Fibroblast of villous mesenchyme (primary cell): ENCODE results near the gene ARID3A. TPM values are rescaled to one million over a fixed set of nuclear protein-coding genes. Genes with fewer than 3 reads are reported as not detected.
A peak's percentile ranks its signal among the peaks of the same experiment; 100 is the strongest.
"Not testable (repeated sequence)": the region's sequence is repeated elsewhere in the genome, so short reads cannot be mapped to it uniquely, and the experiment has no call there.

Source experiments
- DNase-seq: peaks from one replicate; pipeline ENCODE4 v3.0.0-alpha.2; 2010; ENCODE audit warnings: low read depth
- H3K4me3 ChIP-seq: 2 replicates; pipeline ENCODE4 v1.5.1; 2011; ENCODE audit warnings: low read depth, mild to moderate bottlenecking, low read length
- small RNA-seq: library from RNA; depleted of rRNA; stranded (forward); fragments of <200 nt; gene quantifications from one replicate; pipeline ENCODE3, GENCODE V24; 2012
- total RNA-seq: library from RNA; depleted of rRNA; stranded (reverse); fragments of >200 nt; gene quantifications from 2 replicates; pipeline ENCODE4 v1.2.3, GENCODE V29; 2012
- TF ChIP-seq, protein P1 (sequence below): IDR thresholded peaks from 2 replicates; pipeline ENCODE4 v1.5.1; 2012; ENCODE audit warnings: low read depth, mild to moderate bottlenecking, low read length; ENCODE audit not compliant: insufficient read depth

The ARID3A gene
- total RNA-seq, 1 donor = 45.8 TPM

DNA sequence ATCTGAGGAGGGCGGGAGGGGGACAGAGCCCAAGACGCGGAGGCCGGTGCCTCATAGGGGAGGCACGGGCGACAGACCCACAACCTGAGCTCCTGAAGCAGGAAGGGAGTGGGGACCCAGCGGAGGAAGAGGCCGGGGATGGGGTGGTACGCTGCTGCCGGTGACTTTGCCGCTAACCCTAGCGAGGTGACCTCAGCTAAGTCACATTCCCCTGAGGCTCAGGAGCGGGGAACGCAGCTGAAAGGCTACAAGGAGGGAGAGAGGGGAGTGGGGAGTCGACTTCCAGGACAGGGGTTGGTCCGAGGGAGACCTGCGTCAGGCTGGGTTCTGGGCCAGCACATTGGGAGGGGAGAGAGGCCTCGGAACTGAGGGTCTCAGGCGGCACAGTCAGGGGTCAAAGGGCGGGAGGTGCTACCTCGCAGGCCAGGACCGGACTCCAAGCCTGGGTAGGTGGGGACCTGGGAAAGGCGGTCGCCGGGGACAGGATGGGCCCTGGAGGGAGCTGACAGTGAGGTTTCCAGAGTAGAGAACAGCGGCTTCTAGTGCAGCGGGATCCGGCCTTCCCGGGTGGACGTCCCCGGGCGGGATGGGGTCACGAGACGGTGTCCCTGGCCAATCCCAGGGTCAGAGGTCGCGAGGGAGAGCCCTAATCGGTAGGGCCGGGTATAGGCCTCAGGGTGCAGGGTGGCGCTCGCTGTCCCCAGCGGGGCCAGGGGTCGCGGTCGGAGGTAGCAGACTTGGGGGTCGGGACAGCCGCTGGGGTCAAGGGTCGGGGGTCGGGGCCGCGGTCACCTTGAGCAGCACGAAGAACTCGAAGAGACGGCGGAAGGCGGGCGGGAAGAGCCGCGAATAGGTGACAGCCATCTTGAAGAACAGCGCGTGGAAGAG lies 94.4 kb downstream of the ARID3A start:
- no peak for DNase-seq
- TF ChIP-seq, protein P1, sequence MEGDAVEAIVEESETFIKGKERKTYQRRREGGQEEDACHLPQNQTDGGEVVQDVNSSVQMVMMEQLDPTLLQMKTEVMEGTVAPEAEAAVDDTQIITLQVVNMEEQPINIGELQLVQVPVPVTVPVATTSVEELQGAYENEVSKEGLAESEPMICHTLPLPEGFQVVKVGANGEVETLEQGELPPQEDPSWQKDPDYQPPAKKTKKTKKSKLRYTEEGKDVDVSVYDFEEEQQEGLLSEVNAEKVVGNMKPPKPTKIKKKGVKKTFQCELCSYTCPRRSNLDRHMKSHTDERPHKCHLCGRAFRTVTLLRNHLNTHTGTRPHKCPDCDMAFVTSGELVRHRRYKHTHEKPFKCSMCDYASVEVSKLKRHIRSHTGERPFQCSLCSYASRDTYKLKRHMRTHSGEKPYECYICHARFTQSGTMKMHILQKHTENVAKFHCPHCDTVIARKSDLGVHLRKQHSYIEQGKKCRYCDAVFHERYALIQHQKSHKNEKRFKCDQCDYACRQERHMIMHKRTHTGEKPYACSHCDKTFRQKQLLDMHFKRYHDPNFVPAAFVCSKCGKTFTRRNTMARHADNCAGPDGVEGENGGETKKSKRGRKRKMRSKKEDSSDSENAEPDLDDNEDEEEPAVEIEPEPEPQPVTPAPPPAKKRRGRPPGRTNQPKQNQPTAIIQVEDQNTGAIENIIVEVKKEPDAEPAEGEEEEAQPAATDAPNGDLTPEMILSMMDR = no peak

DNA sequence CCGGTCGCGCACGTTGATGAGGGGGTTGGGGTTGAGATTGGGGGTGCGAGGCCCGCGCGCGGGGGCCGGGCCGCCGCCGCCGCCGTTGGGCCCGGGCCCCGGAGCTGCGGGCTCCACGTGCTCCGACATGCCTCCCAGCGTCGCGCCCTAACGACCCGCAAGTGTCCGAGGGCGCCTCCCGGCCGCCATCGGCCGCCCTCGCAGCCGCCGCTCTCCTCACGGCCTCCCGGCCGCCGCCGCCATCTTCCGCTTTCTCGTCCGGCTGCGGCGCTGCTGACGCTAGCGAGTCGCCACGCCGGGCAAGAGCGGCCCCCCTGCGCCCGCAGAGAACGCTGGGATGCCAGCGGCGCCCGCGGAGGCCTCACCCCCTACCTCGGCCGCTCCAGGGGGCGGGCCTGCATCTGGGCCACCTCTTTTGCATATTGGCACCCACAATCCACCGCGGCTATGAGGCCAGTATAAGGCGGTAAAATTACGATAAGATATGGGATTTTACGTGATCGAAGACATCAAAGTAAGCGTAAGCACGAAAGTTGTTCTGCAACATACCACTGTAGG lies 95.1 kb downstream of the ARID3A start, which contains the start of gene TMEM259:
Gene TMEM259, minus strand, starts transcription at position 256 of the 558 bp plus-strand sequence. Its CDS starts 127 bp downstream, at position 129.
- DNase-seq = peak; percentile 98
- TF ChIP-seq, protein P1 = no peak
- peak within 1 kb of the TSS; percentile 84 for H3K4me3 ChIP-seq

More for the DNA sequence above, 94.4 kb downstream of the ARID3A start:
- H3K4me3 ChIP-seq = peak overlapping the region; percentile 84

DNA sequence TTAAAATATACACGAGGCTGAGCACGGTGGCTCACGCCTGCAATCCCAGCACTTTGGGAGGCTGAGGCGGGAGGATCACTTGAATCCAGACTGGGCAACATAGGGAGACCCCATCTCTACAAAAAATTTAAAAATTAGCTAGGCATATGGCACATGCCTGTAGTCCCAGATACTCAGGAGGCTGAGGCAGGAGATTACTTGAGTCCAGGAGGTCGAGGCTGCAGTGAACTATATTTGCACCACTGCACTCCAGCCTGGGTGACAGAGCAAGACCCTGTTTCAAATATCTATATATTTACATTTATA lies 98.0 kb downstream of the ARID3A start:
- not testable (repeated sequence) for H3K4me3 ChIP-seq, DNase-seq

DNA sequence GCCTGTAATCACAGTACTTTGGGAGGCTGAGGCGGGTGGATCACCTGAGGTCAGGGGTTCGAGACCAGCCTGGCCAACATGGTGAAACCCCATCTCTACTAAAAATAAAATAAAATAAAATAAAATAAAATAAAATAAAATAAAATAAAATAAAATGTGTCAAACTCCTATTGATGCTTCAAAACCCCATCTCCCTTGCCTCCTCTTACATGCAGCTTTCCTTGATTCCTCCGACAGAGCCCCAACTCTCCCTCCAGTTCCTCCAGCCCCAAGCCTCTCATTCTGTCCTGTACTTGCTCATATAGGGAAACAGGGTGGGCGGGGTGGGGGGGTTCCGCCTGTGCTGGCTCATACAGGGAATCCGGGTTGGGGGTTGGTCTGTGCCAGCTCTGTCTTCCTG lies 99.2 kb downstream of the ARID3A start:
- DNase-seq, H3K4me3 ChIP-seq: not testable (repeated sequence)

Small RNAs within 50 kb of the gene (small RNA-seq; reads per million reads assigned to genes)
- 13.4 reads per million, percentile 92 among the genes with 10 or more reads in this experiment for gene RNU6-2
- 5.8 reads per million, percentile 84 among the genes with 10 or more reads in this experiment for gene RNU6-9

Other genes with a start within 250 kb of the ARID3A start
- 49.2 and 83.1 TPM in 2 replicates for gene FSTL3, start 249.6 kb upstream of the ARID3A start, total RNA-seq
- gene PRSS57, start 230.6 kb upstream of the ARID3A start, total RNA-seq = not detected in 2 replicates
- gene PALM, start 217.1 kb upstream of the ARID3A start, total RNA-seq = 0.32 and 1.7 TPM in 2 replicates
- gene MISP, start 174.9 kb upstream of the ARID3A start, total RNA-seq = under 0.01 and 0.43 TPM in 2 replicates
- gene PTBP1, start 128.6 kb upstream of the ARID3A start, total RNA-seq = 117 and 129 TPM in 2 replicates
- under 0.01 and 0.86 TPM in 2 replicates for gene PLPPR3, start 104.1 kb upstream of the ARID3A start, total RNA-seq
- gene AZU1, start 98.2 kb upstream of the ARID3A start, total RNA-seq = not detected in 2 replicates
- gene PRTN3, start 85.0 kb upstream of the ARID3A start, total RNA-seq = not detected in 2 replicates
- gene ELANE, start 73.7 kb upstream of the ARID3A start, total RNA-seq = not detected in 2 replicates
- 3.9 TPM in 2 replicates for gene CFD, start 66.4 kb upstream of the ARID3A start, total RNA-seq
- 26.8 and 30.0 TPM in 2 replicates for gene MED16, start 32.8 kb upstream of the ARID3A start, total RNA-seq
- not detected in 2 replicates for gene RNU6-9, start 32.6 kb upstream of the ARID3A start, total RNA-seq
- gene R3HDM4, start 12.8 kb upstream of the ARID3A start, total RNA-seq = 26.3 and 31.6 TPM in 2 replicates
- not detected in 2 replicates for gene KISS1R, start 8.7 kb upstream of the ARID3A start, total RNA-seq
- gene WDR18, start 58.3 kb downstream of the ARID3A start, total RNA-seq = 49.7 and 77.3 TPM in 2 replicates
- gene GRIN3B, start 74.4 kb downstream of the ARID3A start, total RNA-seq = under 0.01 TPM in 2 replicates
- 79.2 and 84.6 TPM in 2 replicates for gene TMEM259, start 95.1 kb downstream of the ARID3A start, total RNA-seq
- gene RNU6-2, start 95.5 kb downstream of the ARID3A start, total RNA-seq = not detected in 2 replicates
- 508 and 544 TPM in 2 replicates for gene CNN2, start 100.6 kb downstream of the ARID3A start, total RNA-seq
- 11.2 and 13.9 TPM in 2 replicates for gene ABCA7, start 114.1 kb downstream of the ARID3A start, total RNA-seq
- gene ARHGAP45, start 141.1 kb downstream of the ARID3A start, total RNA-seq = 0.43 and 0.97 TPM in 2 replicates
- 69.5 and 71.2 TPM in 2 replicates for gene POLR2E, start 169.3 kb downstream of the ARID3A start, total RNA-seq
- gene GPX4, start 178.0 kb downstream of the ARID3A start, total RNA-seq = 254 and 337 TPM in 2 replicates
- 69.5 and 69.9 TPM in 2 replicates for gene SBNO2, start 248.2 kb downstream of the ARID3A start, total RNA-seq